Thyroid gland (tissue), 4 donors: Measurements from ENCODE around the gene FAM117A.

Experiments used
- CTCF ChIP-seq, 6 experiments: fragments of 200-600 bp in 3 of 6; fragments of 450-650 bp in 3 of 6; sonication (generic) in 3 of 6; IDR thresholded peaks; one replicate each; pipeline ENCODE4 v1.5.1; 2016 to 2019; ENCODE audit warnings: antibody characterized with exemption in 6 of 6, mild to moderate bottlenecking in 2 of 6, inconsistent platforms in 1 of 6, moderate library complexity in 1 of 6
- POLR2A ChIP-seq, 2 donors: fragments of 450-650 bp; IDR thresholded peaks; one replicate each; pipeline ENCODE4 v1.6.1; 2017; ENCODE audit warnings: antibody characterized with exemption in 2 of 2, mild to moderate bottlenecking in 2 of 2, moderate library complexity in 1 of 2

- TF ChIP-seq CTCF (IDR thresholded peaks at IDR 0.05) (no peak), POLR2A (IDR thresholded peaks at IDR 0.05) (no peak)
These were observed 33.0 kb downstream of the FAM117A start for GRCh38 chr17:49730785-49731434.
